HG02884 (cell line): ENCODE results near the gene PRDM11.

Experiments used
- ATAC-seq: cut with Tn5 transposase; IDR thresholded peaks from one replicate; pipeline ENCODE4 v1.9.1; 2021; ENCODE audit warnings: mild to moderate bottlenecking, moderate library complexity; ENCODE audit not compliant: unreplicated experiment

Gene PRDM11

GRCh38 chr11:45209000-45209879 lies 62.8 kb downstream of the PRDM11 start:
- no peak for ATAC-seq

GRCh38 chr11:45209891-45210699 lies 63.7 kb downstream of the PRDM11 start:
- no peak for ATAC-seq

GRCh38 chr11:45210846-45211245 lies 64.4 kb downstream of the PRDM11 start:
- no peak for ATAC-seq

- ATAC-seq, result no peak
Observed at GRCh38 chr11:45211732-45212131, 65.3 kb downstream of the PRDM11 start.

GRCh38 chr11:45212566-45213315 lies 66.3 kb downstream of the PRDM11 start:
- no peak for ATAC-seq

GRCh38 chr11:45213316-45213665 lies 66.9 kb downstream of the PRDM11 start:
- no peak for ATAC-seq

- no peak for ATAC-seq
Observed at GRCh38 chr11:45213717-45214116, 67.3 kb downstream of the PRDM11 start.

GRCh38 chr11:45215098-45215865 lies 68.8 kb downstream of the PRDM11 start:
- no peak for ATAC-seq

GRCh38 chr11:45216031-45216430 lies 69.6 kb downstream of the PRDM11 start:
- no peak for ATAC-seq

GRCh38 chr11:45216901-45217300 lies 70.5 kb downstream of the PRDM11 start:
- no peak for ATAC-seq

- no peak for ATAC-seq
Observed at GRCh38 chr11:45217991-45218390, 71.6 kb downstream of the PRDM11 start.

- ATAC-seq, result no peak
Observed at GRCh38 chr11:45218705-45219104, 72.3 kb downstream of the PRDM11 start.

GRCh38 chr11:45219411-45219810 lies 73.0 kb downstream of the PRDM11 start:
- no peak for ATAC-seq

GRCh38 chr11:45223496-45223895 lies 77.1 kb downstream of the PRDM11 start:
- no peak for ATAC-seq

- no peak for ATAC-seq
Observed at GRCh38 chr11:45224766-45225165, 78.3 kb downstream of the PRDM11 start.

- no peak for ATAC-seq
Observed at GRCh38 chr11:45225277-45225676, 78.8 kb downstream of the PRDM11 start.

- ATAC-seq, result no peak
Observed at GRCh38 chr11:45225961-45226871, 79.8 kb downstream of the PRDM11 start.

- ATAC-seq, result no peak
Observed at GRCh38 chr11:45226901-45227300, 80.5 kb downstream of the PRDM11 start.

- ATAC-seq, result no peak
Observed at GRCh38 chr11:45227836-45228235, 81.4 kb downstream of the PRDM11 start.
